Kidney (tissue), 14 donors: ENCODE data around the gene TMEM270. TPM values are rescaled to one million over a fixed set of nuclear protein-coding genes. Genes with fewer than 3 reads are reported as not detected.

ENCODE experiments used
- DNase-seq, 5 donors: peaks; one replicate each; pipeline ENCODE4 v3.0.0-alpha.2; 2013 to 2020
- FAIRE-seq: peaks from 2 replicates; lab custom pipeline; 2012; peaks lifted over from hg19 to GRCh38; lab: Jason Lieb, UNC
- H3K27ac ChIP-seq, 2 donors: one replicate each; pipeline ENCODE4 v1.7.0; 2013; ENCODE audit warnings: low read depth in 2 of 2, low read length in 2 of 2, inconsistent platforms in 1 of 2
- H3K27me3 ChIP-seq: one replicate; pipeline ENCODE4 v1.7.1; 2013; ENCODE audit warnings: low read length, inconsistent platforms; ENCODE audit not compliant: control insufficient read depth, insufficient read depth
- H3K36me3 ChIP-seq, 3 donors: one replicate each; pipeline versions ENCODE4 v1.7.0 to v1.7.1; 2013; ENCODE audit warnings: low read length in 3 of 3, control low read depth in 1 of 3, inconsistent platforms in 1 of 3; ENCODE audit not compliant: insufficient read depth in 3 of 3, control insufficient read depth in 2 of 3
- H3K4me1 ChIP-seq, 3 donors: one replicate each; pipeline versions ENCODE4 v1.7.0 to v1.7.1; 2013; ENCODE audit warnings: low read length in 3 of 3, inconsistent platforms in 1 of 3, low read depth in 1 of 3; ENCODE audit not compliant: control insufficient read depth in 2 of 3, insufficient read depth in 2 of 3
- H3K4me3 ChIP-seq, 3 donors: one replicate each; pipeline versions ENCODE4 v1.7.0 to v1.8.1; 2013; ENCODE audit warnings: low read length in 3 of 3, control low read depth in 1 of 3, inconsistent platforms in 1 of 3
- H3K9ac ChIP-seq, 3 donors: one replicate each; pipeline versions ENCODE4 v1.7.0 to v1.7.1; 2013; ENCODE audit warnings: low read length in 3 of 3, control low read depth in 1 of 3, inconsistent platforms in 1 of 3
- H3K9me3 ChIP-seq, 3 donors: one replicate each; pipeline versions ENCODE4 v1.7.0 to v1.7.1; 2013; ENCODE audit warnings: low read length in 3 of 3, control low read depth in 1 of 3, inconsistent platforms in 1 of 3; ENCODE audit not compliant: control insufficient read depth in 2 of 3, insufficient read depth in 1 of 3
- intact Hi-C: fragments of 100-400 bp; cut with DNase I; formaldehyde crosslinking; loops from one replicate; pipeline ENCODE4 v1.11.1; 2022
- polyA plus RNA-seq: library from polyadenylated mRNA; stranded (reverse); fragments of 350-450 nt; fragmentation: Illumina TruSeq; extraction: RNeasy Lipid Tissue Mini Kit (QIAGEN cat#74804); gene quantifications from one replicate; pipeline ENCODE4 v1.2.3, GENCODE V29; 2014; ENCODE audit warnings: low read depth, low replicate concordance; ENCODE audit not compliant: insufficient read depth
- total RNA-seq: library from RNA; stranded (reverse); fragmentation: NEBNext Ultra II Directional; extraction: Animal tissue kit (Norgen Biotek cat#: 25700); gene quantifications from one replicate; pipeline ENCODE4 v1.2.1, GENCODE V29; 2021
- TF ChIP-seq, protein P1 (sequence below): IDR thresholded peaks from 3 replicates; pipeline ENCODE4 v1.5.1; 2012; ENCODE audit warnings: mild to moderate bottlenecking, moderate library complexity, borderline replicate concordance; ENCODE audit not compliant: insufficient read depth; ENCODE audit errors: extremely low read depth
- donor health status: control.
- donor health status: control.
- donor health status: control.
- donor health status: control.
- donor health status: control.
- donor health status: DM: yes; HTN: yes; CAD: no.
- donor health status: Normal renal cell carcinoma (clear cell type).

TMEM270 gene
- total and polyA plus RNA-seq, 2 donors from 2014 or later: 0.50 TPM; not detected in 1

- Histone ChIP-seq H3K4me1 (peaks cover 5 to 40% (median 27%) of the 10 kb centered on the region in 3 donors), H3K9me3 (no peaks in the 10 kb centered on the region), H3K27ac (peak within 1 kb of the TSS; percentile 99), H3K9ac (peak within 1 kb of the TSS; percentile 71 to 99 (median 97)), H3K36me3 (no peaks in the 10 kb centered on the region), H3K27me3 (no peaks in the 10 kb centered on the region), H3K4me3 (peak within 1 kb of the TSS; percentile 76 to 80 (median 76))
- no peak for FAIRE-seq
- TF ChIP-seq, protein P1, sequence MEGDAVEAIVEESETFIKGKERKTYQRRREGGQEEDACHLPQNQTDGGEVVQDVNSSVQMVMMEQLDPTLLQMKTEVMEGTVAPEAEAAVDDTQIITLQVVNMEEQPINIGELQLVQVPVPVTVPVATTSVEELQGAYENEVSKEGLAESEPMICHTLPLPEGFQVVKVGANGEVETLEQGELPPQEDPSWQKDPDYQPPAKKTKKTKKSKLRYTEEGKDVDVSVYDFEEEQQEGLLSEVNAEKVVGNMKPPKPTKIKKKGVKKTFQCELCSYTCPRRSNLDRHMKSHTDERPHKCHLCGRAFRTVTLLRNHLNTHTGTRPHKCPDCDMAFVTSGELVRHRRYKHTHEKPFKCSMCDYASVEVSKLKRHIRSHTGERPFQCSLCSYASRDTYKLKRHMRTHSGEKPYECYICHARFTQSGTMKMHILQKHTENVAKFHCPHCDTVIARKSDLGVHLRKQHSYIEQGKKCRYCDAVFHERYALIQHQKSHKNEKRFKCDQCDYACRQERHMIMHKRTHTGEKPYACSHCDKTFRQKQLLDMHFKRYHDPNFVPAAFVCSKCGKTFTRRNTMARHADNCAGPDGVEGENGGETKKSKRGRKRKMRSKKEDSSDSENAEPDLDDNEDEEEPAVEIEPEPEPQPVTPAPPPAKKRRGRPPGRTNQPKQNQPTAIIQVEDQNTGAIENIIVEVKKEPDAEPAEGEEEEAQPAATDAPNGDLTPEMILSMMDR: no peak
- DNase-seq: peak; percentile 93 to 95 (median 94)
- intact Hi-C loops: no loop called here
Measured at GRCh38 chr7:73830681-73831583, 30.0 kb upstream of the TMEM270 start, which contains the start of gene CLDN4. Gene CLDN4, plus strand, starts transcription at chr7:73830996. Its CDS starts 206 bp downstream, at chr7:73831202.

- no peak for FAIRE-seq
Measured at GRCh38 chr7:73831584-73831833, 29.4 kb upstream of the TMEM270 start.

DNA sequence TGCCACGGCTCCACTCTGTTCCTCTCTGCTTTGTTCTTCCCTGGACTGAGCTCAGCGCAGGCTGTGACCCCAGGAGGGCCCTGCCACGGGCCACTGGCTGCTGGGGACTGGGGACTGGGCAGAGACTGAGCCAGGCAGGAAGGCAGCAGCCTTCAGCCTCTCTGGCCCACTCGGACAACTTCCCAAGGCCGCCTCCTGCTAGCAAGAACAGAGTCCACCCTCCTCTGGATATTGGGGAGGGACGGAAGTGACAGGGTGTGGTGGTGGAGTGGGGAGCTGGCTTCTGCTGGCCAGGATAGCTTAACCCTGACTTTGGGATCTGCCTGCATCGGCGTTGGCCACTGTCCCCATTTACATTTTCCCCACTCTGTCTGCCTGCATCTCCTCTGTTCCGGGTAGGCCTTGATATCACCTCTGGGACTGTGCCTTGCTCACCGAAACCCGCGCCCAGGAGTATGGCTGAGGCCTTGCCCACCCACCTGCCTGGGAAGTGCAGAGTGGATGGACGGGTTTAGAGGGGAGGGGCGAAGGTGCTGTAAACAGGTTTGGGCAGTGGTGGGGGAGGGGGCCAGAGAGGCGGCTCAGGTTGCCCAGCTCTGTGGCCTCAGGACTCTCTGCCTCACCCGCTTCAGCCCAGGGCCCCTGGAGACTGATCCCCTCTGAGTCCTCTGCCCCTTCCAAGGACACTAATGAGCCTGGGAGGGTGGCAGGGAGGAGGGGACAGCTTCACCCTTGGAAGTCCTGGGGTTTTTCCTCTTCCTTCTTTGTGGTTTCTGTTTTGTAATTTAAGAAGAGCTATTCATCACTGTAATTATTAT, 28.9 kb upstream of the TMEM270 start:
- no peaks in the 10 kb centered on the region for H3K36me3 ChIP-seq
- H3K9ac ChIP-seq: peak overlapping the region; percentile 71 to 99 (median 97)
- intact Hi-C loops: no loop called here
- peak overlapping the region; percentile 76 to 80 (median 76) for H3K4me3 ChIP-seq
- DNase-seq: peak; percentile 89 to 94 (median 92)
- TF ChIP-seq, protein P1: no peak
- no peak for FAIRE-seq
- H3K27me3 ChIP-seq: no peaks in the 10 kb centered on the region
- no peaks in the 10 kb centered on the region for H3K9me3 ChIP-seq
- H3K27ac ChIP-seq: peak overlapping the region; percentile 99
- peaks cover 5 to 34% (median 26%) of the 10 kb centered on the region in 3 donors for H3K4me1 ChIP-seq

More at GRCh38 chr7:73831584-73831833, 29.4 kb upstream of the TMEM270 start:
- TF ChIP-seq, protein P1: no peak
- Histone ChIP-seq H3K9me3 (no peaks in the 10 kb centered on the region), H3K27ac (peak overlapping the region; percentile 99), H3K36me3 (no peaks in the 10 kb centered on the region), H3K9ac (peak overlapping the region; percentile 71 to 99 (median 97)), H3K27me3 (no peaks in the 10 kb centered on the region), H3K4me3 (peak overlapping the region; percentile 76 to 80 (median 76)), H3K4me1 (peaks cover 5 to 38% (median 27%) of the 10 kb centered on the region in 3 donors)
- no peak for DNase-seq
- intact Hi-C loops: no loop called here
